IPS-11a (cell line): ENCODE results near the gene CFAP299.
"Not testable (repeated sequence)": the region's sequence is repeated elsewhere in the genome, so short reads cannot be mapped to it uniquely, and the experiment has no call there.

Experiments used
- H3K4me3 ChIP-seq: one replicate; pipeline ENCODE4 v1.5.1; 2013; ENCODE audit warnings: low read depth, low read length, control low read depth

CFAP299 gene

DNA sequence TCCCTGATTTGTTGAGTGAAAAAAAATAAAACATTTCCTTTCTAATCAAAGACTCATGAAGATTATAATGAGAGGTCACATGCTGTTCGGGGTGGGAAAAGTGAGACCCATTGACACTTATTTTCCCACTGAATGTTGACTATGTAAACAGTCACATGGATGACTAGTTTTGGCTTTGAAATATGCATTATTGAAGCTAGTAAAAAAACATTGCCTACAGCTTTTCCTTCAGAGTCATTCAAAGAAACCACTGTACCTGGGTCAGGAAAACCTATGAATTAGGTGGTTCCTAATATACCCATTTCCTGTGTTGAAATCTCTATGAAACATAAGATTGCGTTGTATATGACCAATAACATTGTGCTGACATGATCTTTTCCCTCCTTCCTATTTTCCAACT is 251.2 kb downstream of the CFAP299 start:
- H3K4me3 ChIP-seq = no peak overlapping the region

DNA sequence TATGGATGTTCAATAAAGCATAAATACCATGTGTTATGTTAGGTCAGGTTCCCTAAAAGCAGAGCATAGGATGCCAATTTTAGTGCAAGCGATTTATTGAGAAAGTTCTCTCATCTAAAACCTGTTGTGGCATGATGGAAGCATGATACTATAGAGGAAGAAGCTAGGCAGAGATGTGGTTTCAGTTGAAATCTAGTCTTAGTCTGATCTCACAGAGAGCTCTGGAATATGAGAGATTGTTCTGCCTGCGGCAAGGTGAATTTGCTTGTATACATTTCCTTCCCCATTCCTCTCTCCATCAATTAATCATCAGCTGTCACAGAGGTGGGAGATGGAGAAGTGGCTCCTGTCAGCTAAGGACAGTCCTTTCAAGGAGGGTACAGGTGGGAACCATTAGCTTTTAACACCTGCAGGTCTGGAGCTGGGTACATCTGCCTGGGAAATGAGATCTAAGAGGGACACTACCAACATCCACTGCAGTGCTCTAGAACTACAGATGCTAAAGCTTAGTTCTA is 252.4 kb downstream of the CFAP299 start:
- no peak overlapping the region for H3K4me3 ChIP-seq

DNA sequence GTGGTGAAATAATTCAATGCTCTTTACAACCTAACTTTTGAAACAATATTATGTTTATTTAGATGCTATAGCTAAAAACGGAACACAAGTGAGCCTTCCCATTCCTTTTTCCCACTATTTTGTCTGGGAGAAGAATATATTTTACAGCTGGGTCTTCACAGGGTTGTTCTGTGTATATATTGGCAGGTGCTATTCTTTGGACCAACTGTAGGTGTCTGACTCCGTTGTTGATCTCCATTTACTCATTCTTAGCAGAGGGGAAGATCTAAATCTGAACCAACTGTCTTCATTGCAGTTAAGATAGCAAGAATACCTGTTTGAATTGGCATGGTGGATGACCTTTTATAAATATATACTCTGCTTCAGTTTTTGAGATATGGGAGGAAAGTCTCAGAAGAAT is 257.4 kb downstream of the CFAP299 start:
- H3K4me3 ChIP-seq = no peak overlapping the region

DNA sequence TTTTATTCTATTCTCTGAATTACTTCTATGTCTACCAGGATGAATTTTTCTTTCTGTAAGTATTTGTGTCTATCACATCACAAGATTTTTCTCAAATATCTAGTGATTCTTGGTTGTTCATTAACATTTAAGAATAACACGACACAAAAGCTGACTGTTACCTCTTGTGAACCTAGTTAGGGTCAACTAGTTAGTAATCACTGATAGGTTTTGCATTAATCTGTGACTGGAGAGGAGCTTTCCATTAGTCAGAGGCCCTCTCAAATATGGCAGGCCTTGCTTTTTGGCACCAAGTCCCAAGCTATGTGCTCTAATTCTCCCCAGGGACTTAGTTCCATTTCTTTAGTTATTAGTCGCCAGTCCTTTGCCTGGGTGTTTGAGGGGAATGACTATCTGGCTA is 259.2 kb downstream of the CFAP299 start:
- H3K4me3 ChIP-seq = no peak overlapping the region

DNA sequence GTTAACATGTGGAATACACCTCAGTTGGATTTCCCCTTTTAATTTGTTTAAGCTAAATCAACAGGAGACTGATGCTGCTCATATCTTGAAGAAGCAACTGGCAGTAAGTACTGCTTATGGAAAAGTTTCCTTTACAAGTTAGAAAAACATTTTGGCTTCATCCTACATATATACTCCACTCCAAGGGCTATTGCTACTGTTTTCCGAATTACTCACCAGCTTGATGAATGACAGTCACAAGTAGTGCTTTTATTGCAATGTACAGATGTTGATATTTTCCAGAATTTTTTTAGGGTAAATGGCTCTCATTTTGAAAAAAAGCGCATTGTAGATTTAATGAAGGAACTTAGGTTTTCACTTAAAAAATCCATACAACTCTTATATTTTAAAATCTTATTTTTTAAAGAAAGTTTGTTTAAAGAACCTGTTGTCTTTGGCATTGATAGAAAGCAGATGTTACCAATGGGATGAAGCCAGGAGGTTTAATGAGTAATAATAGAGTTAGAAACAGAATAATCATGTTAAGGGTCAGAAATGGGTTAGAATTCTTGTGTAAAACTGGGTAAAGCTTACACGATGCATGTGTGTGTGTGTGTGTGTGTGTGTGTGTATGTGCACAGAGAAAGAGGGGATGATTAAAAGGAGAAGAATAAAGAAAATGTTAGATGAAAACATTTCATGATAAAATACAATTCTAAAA is 272.9 kb downstream of the CFAP299 start:
- H3K4me3 ChIP-seq = no peak overlapping the region

DNA sequence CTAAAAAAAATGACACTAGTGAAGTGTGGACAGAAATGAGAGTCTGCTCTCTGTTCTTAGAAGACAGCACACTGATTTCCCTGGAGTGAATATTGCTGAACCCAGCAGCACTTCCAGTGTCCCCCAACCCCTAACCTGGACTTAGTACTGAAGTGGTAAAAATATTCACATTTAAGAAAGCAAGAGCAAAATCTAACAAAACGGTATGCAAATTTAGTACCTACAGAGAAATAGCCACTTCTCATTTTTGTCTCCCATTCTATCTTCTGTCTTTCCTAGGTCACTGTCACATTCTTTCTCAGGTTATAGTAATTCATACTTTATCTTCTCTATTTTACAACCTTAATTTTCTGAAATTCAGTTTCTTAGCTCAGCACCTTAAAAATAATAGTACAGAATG is 274.7 kb downstream of the CFAP299 start:
- no peak overlapping the region for H3K4me3 ChIP-seq

DNA sequence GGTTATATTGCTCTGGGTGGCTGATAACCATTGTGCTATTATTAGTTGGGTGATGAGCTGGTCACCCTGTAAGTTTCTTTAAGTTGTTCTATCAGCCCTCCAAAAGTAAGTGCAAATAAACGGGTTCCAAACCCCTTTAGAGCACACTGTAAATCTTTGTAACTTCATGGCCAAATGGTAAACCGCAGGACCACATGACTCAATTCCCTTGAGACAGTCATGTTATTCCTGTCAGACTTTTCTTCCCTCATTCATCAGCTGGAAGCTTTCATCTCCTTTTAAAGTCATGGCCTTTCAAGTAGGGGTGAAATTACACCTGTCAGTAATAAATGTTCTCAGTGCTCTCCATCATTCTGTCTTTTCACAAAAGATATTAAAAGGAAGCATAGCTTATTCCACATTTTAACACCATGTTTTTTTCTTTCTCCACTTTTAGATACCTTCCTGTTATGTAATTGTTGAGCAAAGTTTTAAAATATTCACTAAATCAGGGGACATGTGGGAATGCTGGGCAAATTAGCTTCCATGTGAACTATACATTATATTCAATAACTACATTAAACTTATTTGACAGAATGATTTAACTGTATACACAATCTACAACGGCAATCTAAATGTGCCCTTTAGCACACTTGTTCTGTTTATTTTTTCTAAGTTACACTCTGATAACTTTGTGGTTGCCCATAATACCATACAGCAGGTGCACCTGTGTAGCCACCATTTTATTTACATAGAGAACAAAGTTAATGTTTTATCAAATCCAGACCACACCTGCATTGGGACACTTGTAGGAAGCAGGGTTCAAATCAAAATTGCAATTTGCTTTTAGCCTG is 275.5 kb downstream of the CFAP299 start:
- no peak overlapping the region for H3K4me3 ChIP-seq

DNA sequence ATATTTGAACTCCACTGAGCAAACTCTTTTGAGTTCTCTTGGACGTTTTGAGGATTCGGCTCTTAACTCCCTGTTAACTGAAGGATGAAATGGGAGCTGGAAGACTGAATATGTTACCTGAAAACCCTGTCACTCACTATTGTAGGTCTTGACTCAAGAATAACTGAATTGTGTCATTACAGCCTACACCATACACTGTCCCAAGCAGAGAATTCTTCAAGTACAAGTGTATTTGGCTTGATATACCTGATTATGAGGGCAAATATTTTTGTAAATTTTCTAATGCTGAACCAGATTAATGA is 276.1 kb downstream of the CFAP299 start:
- no peak overlapping the region for H3K4me3 ChIP-seq

DNA sequence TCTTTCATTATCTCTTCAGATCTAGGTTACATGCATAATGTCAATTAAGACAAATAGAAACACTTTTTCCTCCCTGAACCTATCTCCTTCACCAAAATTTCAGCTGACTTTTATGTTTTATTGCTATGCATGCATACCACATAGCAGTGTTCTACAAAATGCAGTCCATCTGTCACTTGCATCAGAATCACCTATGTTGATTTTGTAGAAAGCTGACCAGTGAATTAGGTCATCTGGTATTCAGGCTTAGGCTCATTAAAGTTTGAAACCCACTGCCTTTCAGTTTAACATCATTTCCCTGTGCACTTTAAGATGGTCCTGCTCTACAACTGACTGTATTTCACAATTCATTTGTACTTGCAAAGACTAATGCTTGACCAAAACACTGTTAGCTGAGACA is 277.9 kb downstream of the CFAP299 start:
- no peak overlapping the region for H3K4me3 ChIP-seq

DNA sequence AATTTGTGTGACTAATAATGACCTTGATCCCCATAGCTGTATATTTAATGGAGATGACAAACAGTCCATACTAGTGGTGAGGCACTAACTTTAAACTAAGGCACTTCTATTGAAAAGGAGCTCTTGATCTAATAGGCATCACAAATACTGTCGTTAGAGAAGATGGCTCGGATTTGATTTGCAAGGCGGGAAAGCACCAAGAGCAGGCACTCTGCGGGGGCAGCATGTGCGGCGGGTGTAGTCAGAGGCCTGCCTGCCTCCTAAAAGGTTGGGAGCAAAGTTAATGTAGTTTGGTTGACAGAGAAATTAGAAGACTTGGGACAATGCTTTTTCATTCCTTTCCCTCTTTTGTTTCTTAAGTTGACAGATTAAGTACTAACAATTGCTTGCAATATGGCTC is 278.8 kb downstream of the CFAP299 start:
- H3K4me3 ChIP-seq = no peak overlapping the region

DNA sequence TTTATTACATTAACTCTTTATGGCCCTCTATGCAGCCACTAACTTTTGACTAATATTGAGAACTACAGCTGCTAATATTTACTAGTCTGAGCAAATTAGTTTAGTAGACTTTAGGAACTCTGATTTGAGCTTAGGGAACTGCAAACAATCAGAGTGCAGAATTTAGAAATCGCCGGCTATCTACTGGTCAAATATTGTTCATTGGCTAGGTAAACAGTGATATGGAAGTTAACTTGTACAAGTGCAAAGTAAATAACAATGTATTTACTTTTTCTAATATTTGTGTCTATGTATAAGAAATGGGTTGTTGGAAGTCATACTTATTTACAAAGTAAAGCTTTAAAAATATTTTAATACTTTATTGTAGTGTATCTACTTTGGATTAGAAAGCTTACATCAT is 279.6 kb downstream of the CFAP299 start:
- H3K4me3 ChIP-seq = no peak overlapping the region

DNA sequence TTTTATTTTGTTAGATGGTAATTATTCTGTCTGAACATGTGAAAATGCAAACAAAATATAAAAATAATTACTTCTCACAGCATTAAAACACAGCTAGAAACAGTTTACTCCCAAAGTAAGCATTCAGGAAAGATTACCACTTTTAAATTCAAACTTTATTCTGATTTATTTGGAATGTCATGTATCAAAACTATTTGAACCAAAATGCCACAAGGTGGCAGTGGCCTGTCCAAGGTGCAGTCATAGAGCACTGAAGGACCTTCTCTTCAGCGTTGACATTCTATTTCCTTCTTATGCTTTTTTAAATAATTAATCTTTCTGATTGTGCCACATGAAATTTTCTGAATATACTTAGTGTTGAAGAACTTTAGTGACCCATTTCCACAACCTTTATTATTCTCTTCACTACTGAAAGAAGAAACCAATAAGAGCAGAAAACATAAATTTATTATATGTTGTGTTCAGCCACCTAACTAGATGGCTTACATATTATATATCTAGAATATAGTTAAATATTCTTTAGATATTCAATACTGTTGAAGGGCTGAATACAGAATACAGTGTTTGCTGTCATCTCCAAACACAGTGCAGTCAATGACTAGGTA is 283.6 kb downstream of the CFAP299 start:
- no peak overlapping the region for H3K4me3 ChIP-seq

DNA sequence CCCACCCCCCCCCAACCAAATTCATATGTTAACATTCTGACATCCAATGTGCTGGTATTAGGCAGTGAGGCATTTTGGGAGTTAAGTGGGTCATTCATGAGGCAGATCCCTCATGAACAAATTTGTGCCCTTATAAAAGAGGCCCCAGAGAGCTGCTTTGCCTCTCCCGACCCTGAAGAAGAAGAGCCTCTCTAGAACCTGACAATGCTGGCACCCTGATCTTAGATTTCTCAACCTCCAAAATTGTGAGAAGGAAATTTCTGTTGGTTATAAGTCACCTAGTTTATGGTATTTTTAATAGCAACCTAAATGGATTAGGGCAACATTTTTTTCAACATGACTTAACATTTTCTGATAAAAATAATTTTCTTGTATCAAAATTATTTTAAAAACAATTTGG is 296.3 kb downstream of the CFAP299 start:
- H3K4me3 ChIP-seq = no peak overlapping the region

DNA sequence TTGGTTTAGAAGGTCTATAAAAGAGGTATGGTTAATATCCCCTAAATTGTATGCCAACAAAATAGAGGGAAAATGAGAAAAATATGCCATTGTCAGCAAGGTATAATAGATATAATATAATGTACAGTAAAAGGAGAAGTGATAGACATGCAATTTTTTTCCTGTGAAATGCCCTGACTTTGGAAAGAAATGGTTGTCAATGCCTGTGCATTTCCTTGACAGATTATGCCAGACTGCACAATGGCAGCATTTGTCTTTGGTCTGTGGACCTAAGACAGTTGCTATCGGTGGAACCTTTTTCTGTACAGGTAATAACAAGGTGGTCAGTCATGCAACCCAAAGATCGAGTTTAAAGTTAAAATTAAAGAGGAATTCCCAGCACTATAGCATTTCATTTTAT is 301.7 kb downstream of the CFAP299 start:
- no peak overlapping the region for H3K4me3 ChIP-seq

DNA sequence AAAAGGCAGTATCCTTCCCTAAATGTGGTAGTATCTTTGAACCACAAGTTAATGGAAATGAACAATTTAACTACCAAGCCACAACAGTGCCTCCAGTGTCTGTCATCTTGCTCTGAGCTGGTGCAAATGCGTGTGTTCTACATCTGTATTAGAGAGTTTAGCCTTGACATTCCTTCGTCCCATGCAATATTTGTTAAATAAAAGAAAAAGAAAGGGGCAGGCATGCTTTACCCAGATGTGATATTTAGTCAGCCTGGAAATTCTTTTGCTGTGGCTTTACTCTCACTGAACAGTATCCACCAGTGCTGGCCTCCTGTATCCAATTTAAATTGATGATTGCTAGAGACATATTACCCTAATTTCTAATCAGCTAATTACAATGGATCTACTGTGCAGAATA is 310.5 kb downstream of the CFAP299 start:
- no peak overlapping the region for H3K4me3 ChIP-seq

DNA sequence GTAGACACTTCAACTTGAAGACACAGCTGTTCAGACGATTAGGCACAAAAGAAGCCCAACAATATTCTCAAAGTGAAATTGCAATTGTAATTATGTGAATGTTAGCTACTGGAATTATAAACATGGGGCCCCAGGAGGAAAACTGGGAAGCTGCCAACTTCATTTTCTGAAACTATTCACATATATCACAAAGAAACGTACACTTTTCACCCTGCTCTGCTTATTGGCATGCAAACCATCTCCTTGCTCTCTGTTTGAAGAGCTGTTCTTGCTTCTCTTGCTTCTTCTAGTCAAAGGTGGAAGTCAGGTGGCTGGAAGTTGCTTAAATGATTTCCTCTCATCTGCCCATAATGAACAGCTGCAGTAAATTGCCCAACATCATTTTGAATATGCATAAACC is 320.1 kb downstream of the CFAP299 start:
- no peak overlapping the region for H3K4me3 ChIP-seq

DNA sequence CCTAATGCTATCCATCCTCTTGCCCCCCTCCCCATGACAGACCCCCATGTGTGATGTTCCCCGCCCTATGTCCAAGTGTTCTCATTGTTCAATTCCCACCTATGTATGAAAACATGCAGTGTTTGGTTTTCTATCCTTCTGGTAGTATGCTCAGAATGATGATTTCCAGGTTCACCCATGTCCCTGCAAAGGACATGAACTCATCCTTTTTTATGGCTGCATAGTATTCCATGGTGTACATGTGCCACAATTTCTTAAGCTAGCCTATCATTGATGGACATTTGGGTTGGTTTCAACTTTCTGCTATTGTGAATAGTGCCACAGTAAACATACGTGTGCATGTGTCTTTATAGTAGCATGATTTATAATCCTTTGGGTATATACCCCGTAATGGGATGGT is 334.6 kb downstream of the CFAP299 start:
- not testable (repeated sequence) for H3K4me3 ChIP-seq

DNA sequence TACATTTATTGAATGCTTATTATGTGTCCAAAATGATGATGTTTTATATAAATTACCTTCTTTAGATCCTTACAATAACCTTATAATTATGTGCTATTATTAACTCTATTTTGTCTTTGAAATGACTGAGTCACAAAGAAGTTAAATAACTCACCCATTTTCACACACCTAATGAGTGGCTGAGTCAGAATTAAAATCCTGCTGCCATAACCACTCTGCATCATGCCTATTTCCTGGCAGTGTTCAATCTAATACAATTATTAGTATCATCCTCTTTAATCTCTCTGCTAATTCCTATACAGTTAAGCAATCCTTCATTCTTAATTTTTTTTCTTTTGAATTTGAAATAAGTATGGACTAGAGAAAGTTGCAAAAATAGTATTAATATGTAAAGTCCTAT is 342.9 kb downstream of the CFAP299 start:
- no peak overlapping the region for H3K4me3 ChIP-seq

DNA sequence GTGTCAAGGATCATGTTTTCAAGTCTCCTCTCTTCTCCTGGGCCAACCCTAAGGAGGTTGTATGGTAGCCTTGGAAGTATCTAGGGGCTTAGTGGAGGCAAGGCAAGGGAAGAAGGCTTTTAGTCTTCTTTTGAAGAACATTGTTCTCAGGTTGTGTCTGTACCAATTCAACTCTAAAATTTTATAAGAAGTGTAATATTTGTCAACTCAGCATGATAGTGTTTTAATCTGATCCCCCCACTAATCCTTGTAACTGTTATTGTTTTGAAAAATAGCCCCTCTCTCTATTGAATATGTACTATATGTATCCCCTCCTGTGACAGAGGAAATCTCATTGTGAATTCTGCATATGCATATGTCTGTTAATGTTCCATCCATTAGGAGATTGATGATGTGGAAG is 345.4 kb downstream of the CFAP299 start:
- H3K4me3 ChIP-seq = no peak overlapping the region

DNA sequence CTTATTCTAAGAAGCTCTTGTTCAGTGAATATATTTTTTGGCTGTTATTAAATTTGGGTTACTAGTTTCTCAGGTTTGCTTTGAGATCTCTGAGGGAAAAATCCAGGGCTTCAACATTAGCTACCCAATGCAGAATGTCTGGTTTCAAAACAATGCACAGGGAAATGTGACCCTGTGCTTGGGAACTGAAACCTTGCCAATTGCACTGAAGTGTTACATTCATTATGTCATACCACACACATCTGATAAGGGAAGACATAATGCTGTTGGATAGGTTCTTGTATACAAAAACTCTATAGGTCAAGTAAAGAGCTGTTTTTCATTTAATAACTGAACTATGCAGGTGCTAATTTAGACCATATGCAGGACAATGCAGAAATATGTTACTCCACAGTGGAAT is 349.7 kb downstream of the CFAP299 start:
- H3K4me3 ChIP-seq = no peak overlapping the region

DNA sequence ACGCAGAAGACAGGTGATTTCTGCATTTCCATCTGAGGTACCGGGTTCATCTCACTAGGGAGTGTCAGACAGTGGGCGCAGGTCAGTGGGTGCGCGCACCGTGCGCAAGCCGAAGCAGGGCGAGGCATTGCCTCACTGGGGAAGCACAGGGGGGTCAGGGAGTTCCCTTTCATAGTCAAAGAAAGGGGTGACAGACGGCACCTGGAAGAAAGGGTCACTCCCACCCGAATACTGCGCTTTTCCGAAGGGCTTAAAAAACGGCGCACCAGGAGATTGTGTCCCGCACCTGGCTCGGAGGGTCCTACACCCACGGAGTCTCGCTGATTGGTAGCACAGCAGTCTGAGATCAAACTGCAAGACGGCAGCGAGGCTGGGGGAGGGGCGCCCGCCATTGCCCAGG is 352.2 kb downstream of the CFAP299 start:
- H3K4me3 ChIP-seq = not testable (repeated sequence)

DNA sequence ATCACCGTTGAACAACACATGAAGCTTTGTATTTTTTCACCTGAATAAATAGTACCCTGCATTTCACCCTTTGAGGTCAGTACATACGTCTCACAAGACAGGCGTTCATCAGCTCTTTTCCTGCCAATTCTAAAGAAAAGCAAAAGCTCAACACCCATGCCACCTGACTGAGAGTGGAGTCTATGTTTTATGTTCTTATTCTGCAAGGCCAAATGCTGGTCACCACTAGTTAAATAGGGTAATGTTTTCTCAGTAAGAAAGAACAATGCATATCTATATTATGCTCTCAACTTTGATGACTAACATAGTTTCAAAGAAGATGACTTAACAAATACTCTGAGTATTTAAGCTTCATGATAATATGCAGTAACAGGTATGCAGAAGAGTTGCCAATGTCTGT is 358.6 kb downstream of the CFAP299 start:
- no peak overlapping the region for H3K4me3 ChIP-seq
